Inflammatory macrophage treated with lipopolysaccharide for 4 hours (primary cell): ENCODE data around the gene CADM1.

ENCODE experiments used
- DNase-seq: peaks from one replicate; pipeline ENCODE4 v3.0.0-alpha.2; 2020

CADM1 gene

GRCh38 chr11:115439969-115440540, 64.2 kb downstream of the CADM1 start:
- DNase-seq, result no peak

GRCh38 chr11:115439385-115439784, 64.8 kb downstream of the CADM1 start:
- peak; percentile 9 for DNase-seq

GRCh38 chr11:115437902-115438575, 66.2 kb downstream of the CADM1 start:
- DNase-seq, result no peak

GRCh38 chr11:115430345-115430744, 73.9 kb downstream of the CADM1 start:
- DNase-seq, result no peak

GRCh38 chr11:115428306-115428705, 75.9 kb downstream of the CADM1 start:
- no peak for DNase-seq

- DNase-seq, result no peak
These were observed 78.4 kb downstream of the CADM1 start for GRCh38 chr11:115425816-115426215.

GRCh38 chr11:115425250-115425649, 79.0 kb downstream of the CADM1 start:
- no peak for DNase-seq

GRCh38 chr11:115423728-115424459, 80.3 kb downstream of the CADM1 start:
- no peak for DNase-seq

GRCh38 chr11:115421992-115422689, 82.1 kb downstream of the CADM1 start:
- no peak for DNase-seq

GRCh38 chr11:115421352-115421991, 82.7 kb downstream of the CADM1 start:
- DNase-seq, result no peak

GRCh38 chr11:115420505-115420904, 83.7 kb downstream of the CADM1 start:
- DNase-seq, result no peak

GRCh38 chr11:115418626-115419025, 85.6 kb downstream of the CADM1 start:
- DNase-seq, result no peak

GRCh38 chr11:115418081-115418480, 86.1 kb downstream of the CADM1 start:
- DNase-seq, result no peak

GRCh38 chr11:115411120-115411519, 93.1 kb downstream of the CADM1 start:
- DNase-seq, result no peak

GRCh38 chr11:115409691-115410220, 94.5 kb downstream of the CADM1 start:
- DNase-seq, result no peak

GRCh38 chr11:115409116-115409670, 95.0 kb downstream of the CADM1 start:
- DNase-seq, result no peak

GRCh38 chr11:115408036-115408921, 95.9 kb downstream of the CADM1 start:
- no peak for DNase-seq

- no peak for DNase-seq
These were observed 96.7 kb downstream of the CADM1 start for GRCh38 chr11:115407496-115407895.

GRCh38 chr11:115406404-115406803, 97.8 kb downstream of the CADM1 start:
- no peak for DNase-seq

- no peak for DNase-seq
These were observed 105.7 kb downstream of the CADM1 start for GRCh38 chr11:115398333-115399080.

GRCh38 chr11:115396533-115396932, 107.7 kb downstream of the CADM1 start:
- no peak for DNase-seq
